Mesenchymal stem cell (in vitro differentiated cells and primary cell): ENCODE measurements around the gene CLIC5.

Source experiments
- DNase-seq: peaks from one replicate; pipeline ENCODE4 v3.0.0-alpha.2; 2013
- H2AFZ ChIP-seq: one replicate; pipeline ENCODE4 v1.6.1; 2013; ENCODE audit warnings: low read depth, mild to moderate bottlenecking, control low read depth, inconsistent platforms, low read length, moderate library complexity
- H2AK5ac ChIP-seq: 2 replicates; pipeline ENCODE4 v1.6.1; 2013; ENCODE audit warnings: low read length, moderate library complexity, mild to moderate bottlenecking, inconsistent platforms; ENCODE audit not compliant: severe bottlenecking
- H2BK120ac ChIP-seq: one replicate; pipeline ENCODE4 v1.6.1; 2013; ENCODE audit warnings: low read depth, mild to moderate bottlenecking, inconsistent platforms, low read length, moderate library complexity
- H2BK12ac ChIP-seq, 2 experiments: one replicate each; pipeline ENCODE4 v1.6.1; 2013; ENCODE audit warnings: inconsistent platforms in 2 of 2, low read length in 2 of 2, mild to moderate bottlenecking in 2 of 2, moderate library complexity in 2 of 2, control low read depth in 1 of 2
- H2BK15ac ChIP-seq: one replicate; pipeline ENCODE4 v1.6.1; 2013; ENCODE audit warnings: mild to moderate bottlenecking, low read depth, inconsistent platforms; ENCODE audit not compliant: poor library complexity, severe bottlenecking
- H2BK5ac ChIP-seq: 2 replicates; pipeline ENCODE4 v1.6.1; 2013; ENCODE audit warnings: low read depth, mild to moderate bottlenecking, low read length, control low read depth, inconsistent platforms; ENCODE audit not compliant: poor library complexity, severe bottlenecking
- H3K14ac ChIP-seq, 2 experiments: one replicate each; pipeline ENCODE4 v1.6.1; 2013; ENCODE audit warnings: inconsistent platforms in 2 of 2, low read length in 2 of 2, control low read depth in 1 of 2, mild to moderate bottlenecking in 1 of 2, moderate library complexity in 1 of 2
- H3K18ac ChIP-seq, 2 experiments: one replicate each; pipeline ENCODE4 v1.6.1; 2013; ENCODE audit warnings: inconsistent platforms in 2 of 2, low read length in 2 of 2, control low read depth in 1 of 2, low read depth in 1 of 2, mild to moderate bottlenecking in 1 of 2
- H3K23ac ChIP-seq, 2 experiments: one replicate each; pipeline ENCODE4 v1.6.1; 2013; ENCODE audit warnings: inconsistent platforms in 2 of 2, low read length in 2 of 2, mild to moderate bottlenecking in 2 of 2, moderate library complexity in 2 of 2, control low read depth in 1 of 2
- H3K27ac ChIP-seq: 2 replicates; pipeline ENCODE4 v1.5.1; 2013; ENCODE audit warnings: mild to moderate bottlenecking, moderate library complexity, low read length, control low read depth, inconsistent platforms; ENCODE audit not compliant: poor library complexity, severe bottlenecking
- H3K27me3 ChIP-seq, 2 experiments: 2 replicates each; pipeline versions ENCODE4 v1.6.1 to v1.7.0; 2013; ENCODE audit warnings: low read length in 2 of 2, mild to moderate bottlenecking in 2 of 2, moderate library complexity in 2 of 2, control low read depth in 1 of 2, inconsistent platforms in 1 of 2; ENCODE audit not compliant: control insufficient read depth in 1 of 2, insufficient read depth in 1 of 2
- H3K36me3 ChIP-seq, 2 experiments: 2 replicates each; pipeline versions ENCODE4 v1.6.1 to v1.7.0; 2013; ENCODE audit warnings: low read length in 2 of 2, control low read depth in 1 of 2, inconsistent platforms in 1 of 2, low read depth in 1 of 2, mild to moderate bottlenecking in 1 of 2; ENCODE audit not compliant: insufficient read depth in 2 of 2, control insufficient read depth in 1 of 2
- H3K4ac ChIP-seq, 2 experiments: one replicate each; pipeline ENCODE4 v1.6.1; 2013; ENCODE audit warnings: inconsistent platforms in 2 of 2, low read length in 2 of 2, mild to moderate bottlenecking in 2 of 2, moderate library complexity in 2 of 2, control low read depth in 1 of 2, low read depth in 1 of 2
- H3K4me1 ChIP-seq: 2 replicates; pipeline ENCODE4 v1.6.1; 2013; ENCODE audit warnings: low read depth, low read length, control low read depth; ENCODE audit not compliant: control insufficient read depth, insufficient read depth
- H3K4me2 ChIP-seq: 2 replicates; pipeline ENCODE4 v1.6.1; 2013; ENCODE audit warnings: low read length, mild to moderate bottlenecking, inconsistent platforms; ENCODE audit not compliant: poor library complexity, severe bottlenecking
- H3K4me3 ChIP-seq, 2 experiments: 2 replicates each; pipeline versions ENCODE4 v1.5.1 to v1.7.0; 2013; ENCODE audit warnings: low read length in 2 of 2, mild to moderate bottlenecking in 2 of 2, control low read depth in 1 of 2, low read depth in 1 of 2; ENCODE audit not compliant: insufficient read depth in 1 of 2
- H3K79me1 ChIP-seq: replicated peaks from 2 replicates; pipeline ENCODE4 v1.6.1; 2013; ENCODE audit warnings: mild to moderate bottlenecking, control low read depth, low read length, inconsistent platforms; ENCODE audit not compliant: poor library complexity, severe bottlenecking
- H3K9ac ChIP-seq: 2 replicates; pipeline ENCODE4 v1.7.0; 2013; ENCODE audit warnings: mild to moderate bottlenecking, low read length, moderate library complexity
- H3K9me3 ChIP-seq: 2 replicates; pipeline ENCODE4 v1.7.0; 2013; ENCODE audit warnings: mild to moderate bottlenecking, low read length; ENCODE audit not compliant: control insufficient read depth
- H4K8ac ChIP-seq: one replicate; pipeline ENCODE4 v1.6.1; 2013; ENCODE audit warnings: inconsistent platforms, mild to moderate bottlenecking, low read length, moderate library complexity
- H4K91ac ChIP-seq: one replicate; pipeline ENCODE4 v1.6.1; 2013; ENCODE audit warnings: mild to moderate bottlenecking, low read length, inconsistent platforms
- WGBS: methylation state at CpG from one replicate; pipeline ENCODE4 v1.1.7; 2013; ENCODE audit warnings: mixed read lengths; 5-methylcytosine and 5-hydroxymethylcytosine counted together

Gene CLIC5

DNA sequence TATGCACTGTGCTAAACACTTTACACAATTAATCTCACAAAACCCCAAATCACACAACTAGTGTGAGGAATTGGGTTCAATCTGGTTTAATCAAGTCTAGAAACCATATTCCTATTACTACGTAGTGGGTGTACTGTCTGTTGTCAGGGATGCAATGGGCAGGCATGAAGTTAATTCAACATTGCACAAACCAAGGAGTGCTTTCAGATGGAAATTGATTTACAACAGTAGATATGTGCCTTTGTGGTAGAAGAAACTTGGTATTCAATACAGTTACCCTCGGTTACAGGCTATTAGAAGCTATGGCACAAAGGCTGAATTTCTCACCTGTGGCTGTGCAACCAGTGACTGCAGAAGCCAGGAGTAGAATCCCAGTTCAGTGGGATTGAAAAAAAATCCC lies 157.8 kb downstream of the CLIC5 start:
- Histone ChIP-seq H3K14ac (no peak overlapping the region), H3K4me3 (no peak overlapping the region), H3K4me1 (no peaks in the 10 kb centered on the region), H2BK12ac (no peak overlapping the region), H3K79me1 (no peaks in the 10 kb centered on the region), H3K18ac (no peak overlapping the region), H2BK5ac (no peak overlapping the region), H3K27ac (no peak overlapping the region), H3K36me3 (no peaks in the 10 kb centered on the region), H4K8ac (no peak overlapping the region), H3K4me2 (no peak overlapping the region), H3K27me3 (peaks cover 6 to 8% of the 10 kb centered on the region in 2 experiments), H2AK5ac (no peak overlapping the region), H2BK15ac (no peak overlapping the region), H2BK120ac (no peak overlapping the region), H3K9ac (no peak overlapping the region), H3K23ac (no peak overlapping the region), H3K4ac (no peak overlapping the region), H3K9me3 (no peaks in the 10 kb centered on the region), H4K91ac (no peak overlapping the region), H2AFZ (no peak overlapping the region)
- 88% methylated on average over 2 of the region's 2 CpGs for WGBS
- DNase-seq = no peak

- H3K36me3 ChIP-seq = no peaks in the 10 kb centered on the region
- no peak for DNase-seq
Measured at GRCh38 chr6:45855642-45856394, 159.8 kb downstream of the CLIC5 start.

GRCh38 chr6:45854149-45854742 lies 161.4 kb downstream of the CLIC5 start:
- no peak overlapping the region for H2BK5ac ChIP-seq

More at GRCh38 chr6:45855642-45856394, 159.8 kb downstream of the CLIC5 start:
- H3K27ac ChIP-seq = no peak overlapping the region
- no peak overlapping the region for H4K91ac ChIP-seq
- H3K27me3 ChIP-seq = peaks cover 6 to 8% of the 10 kb centered on the region in 2 experiments
- no peak overlapping the region for H2BK5ac ChIP-seq
- H2AFZ ChIP-seq = no peak overlapping the region
- H3K9me3 ChIP-seq = no peaks in the 10 kb centered on the region
- no peak overlapping the region for H3K14ac ChIP-seq
- H3K4ac ChIP-seq = no peak overlapping the region
- H3K4me1 ChIP-seq = no peaks in the 10 kb centered on the region
- no peak overlapping the region for H2BK12ac ChIP-seq
- no peak overlapping the region for H2BK15ac ChIP-seq
- 100% methylated on average over 1 of the region's 3 CpGs for WGBS
- no peak overlapping the region for H3K23ac ChIP-seq
- no peaks in the 10 kb centered on the region for H3K79me1 ChIP-seq
- H2AK5ac ChIP-seq = no peak overlapping the region
- no peak overlapping the region for H3K9ac ChIP-seq
- H4K8ac ChIP-seq = no peak overlapping the region
- no peak overlapping the region for H2BK120ac ChIP-seq
- H3K18ac ChIP-seq = no peak overlapping the region
- H3K4me2 ChIP-seq = no peak overlapping the region
- H3K4me3 ChIP-seq = no peak overlapping the region

GRCh38 chr6:45851034-45851400 lies 164.6 kb downstream of the CLIC5 start:
- Histone ChIP-seq H2BK15ac (no peak overlapping the region), H3K4me1 (no peaks in the 10 kb centered on the region), H2BK5ac (no peak overlapping the region), H2AFZ (no peak overlapping the region), H3K4me3 (no peak overlapping the region), H3K27me3 (no peaks in the 10 kb centered on the region), H3K4ac (no peak overlapping the region), H3K4me2 (no peak overlapping the region), H3K9ac (no peak overlapping the region), H3K23ac (no peak overlapping the region), H2AK5ac (no peak overlapping the region), H4K91ac (no peak overlapping the region), H3K36me3 (no peaks in the 10 kb centered on the region), H3K14ac (no peak overlapping the region), H4K8ac (no peak overlapping the region), H3K79me1 (no peaks in the 10 kb centered on the region), H2BK120ac (no peak overlapping the region), H3K27ac (no peak overlapping the region), H2BK12ac (no peak overlapping the region), H3K18ac (no peak overlapping the region), H3K9me3 (no peaks in the 10 kb centered on the region)
- no peak for DNase-seq
- WGBS = no CpG with 5 or more reads among the region's 1 CpG

More at GRCh38 chr6:45854149-45854742, 161.4 kb downstream of the CLIC5 start:
- no peaks in the 10 kb centered on the region for H3K9me3 ChIP-seq
- no peak overlapping the region for H3K4me3 ChIP-seq
- no peak overlapping the region for H2AK5ac ChIP-seq
- no peak overlapping the region for H3K23ac ChIP-seq
- no peak overlapping the region for H4K91ac ChIP-seq
- H3K9ac ChIP-seq = no peak overlapping the region
- H2BK12ac ChIP-seq = no peak overlapping the region
- H3K36me3 ChIP-seq = no peaks in the 10 kb centered on the region
- no peak overlapping the region for H3K27ac ChIP-seq
- H2BK120ac ChIP-seq = no peak overlapping the region
- no peaks in the 10 kb centered on the region for H3K4me1 ChIP-seq
- no peak overlapping the region for H3K4me2 ChIP-seq
- no peak overlapping the region for H2AFZ ChIP-seq
- H2BK15ac ChIP-seq = no peak overlapping the region
- no peak overlapping the region for H4K8ac ChIP-seq
- no peak overlapping the region for H3K4ac ChIP-seq
- H3K79me1 ChIP-seq = no peaks in the 10 kb centered on the region
- H3K14ac ChIP-seq = no peak overlapping the region
- peaks cover 3 to 4% of the 10 kb centered on the region in 2 experiments for H3K27me3 ChIP-seq
- H3K18ac ChIP-seq = no peak overlapping the region
- no peak for DNase-seq
- 82% methylated on average over 8 of the region's 10 CpGs for WGBS
